MM.1S (cell line): ENCODE measurements around the gene ENOX1.

Experiments
- DNase-seq: peaks from one replicate; pipeline ENCODE4 v3.0.0-alpha.2; 2015
- H2AFZ ChIP-seq: fragments of 300-600 bp; sonication (generic); 2 replicates; pipeline ENCODE4 v1.6.0; 2016; ENCODE audit warnings: antibody characterized with exemption, low read length
- H3F3A ChIP-seq: fragments of 300-600 bp; sonication (generic); 2 replicates; pipeline ENCODE4 v1.6.1; 2016; ENCODE audit warnings: mild to moderate bottlenecking, antibody characterized with exemption, low read length, moderate library complexity, mixed read lengths; ENCODE audit not compliant: insufficient read depth
- H3K27ac ChIP-seq: fragments of 300-600 bp; sonication (generic); 2 replicates; pipeline ENCODE4 v1.5.1; 2016; ENCODE audit warnings: mild to moderate bottlenecking, low read length
- H3K27me3 ChIP-seq: fragments of 300-600 bp; sonication (generic); replicated peaks from 2 replicates; pipeline ENCODE4 v1.6.0; 2016; ENCODE audit warnings: low read length; ENCODE audit not compliant: insufficient read depth
- H3K36me3 ChIP-seq: fragments of 300-600 bp; sonication (generic); replicated peaks from 2 replicates; pipeline ENCODE4 v1.6.1; 2016; ENCODE audit warnings: mild to moderate bottlenecking, low read length, mixed read lengths; ENCODE audit not compliant: insufficient read depth
- H3K4me1 ChIP-seq: fragments of 300-600 bp; sonication (generic); 2 replicates; pipeline ENCODE4 v1.6.1; 2016; ENCODE audit warnings: low read length, mixed read lengths
- H3K4me2 ChIP-seq: fragments of 300-600 bp; sonication (generic); 2 replicates; pipeline ENCODE4 v1.6.0; 2016; ENCODE audit warnings: low read depth, low read length
- H3K4me3 ChIP-seq: fragments of 300-600 bp; sonication (generic); 2 replicates; pipeline ENCODE4 v1.5.1; 2016; ENCODE audit warnings: low read length, mixed read lengths
- H3K79me2 ChIP-seq: fragments of 300-600 bp; sonication (generic); 2 replicates; pipeline ENCODE4 v1.6.1; 2016; ENCODE audit warnings: mixed run types, low read length, mixed read lengths
- H3K9ac ChIP-seq: fragments of 300-600 bp; sonication (generic); 2 replicates; pipeline ENCODE4 v1.6.1; 2016; ENCODE audit warnings: low read length, mixed read lengths
- H3K9me2 ChIP-seq: fragments of 300-600 bp; sonication (generic); replicated peaks from 2 replicates; pipeline ENCODE4 v1.6.1; 2016; ENCODE audit warnings: mild to moderate bottlenecking, low read length, mixed read lengths; ENCODE audit not compliant: insufficient read depth
- H3K9me3 ChIP-seq: fragments of 300-600 bp; sonication (generic); replicated peaks from 2 replicates; pipeline ENCODE4 v1.6.1; 2016; ENCODE audit warnings: mild to moderate bottlenecking, low read length, mixed read lengths; ENCODE audit not compliant: insufficient read depth
- H4K20me1 ChIP-seq: fragments of 300-600 bp; sonication (generic); 2 replicates; pipeline ENCODE4 v1.6.1; 2016; ENCODE audit warnings: mild to moderate bottlenecking, low read length, moderate library complexity, mixed read lengths; ENCODE audit not compliant: insufficient read depth
- EZH2 ChIP-seq: fragments of 300-600 bp; sonication (generic); optimal IDR thresholded peaks from 2 replicates; pipeline ENCODE3; 2017; ENCODE audit warnings: low read depth, mild to moderate bottlenecking, antibody characterized with exemption, low read length, mixed read lengths
- EZH2phosphoT487 ChIP-seq: fragments of 300-600 bp; sonication (generic); IDR thresholded peaks from 2 replicates; pipeline ENCODE4 v1.6.1; 2018; ENCODE audit warnings: antibody characterized with exemption, low read length
- TF ChIP-seq, protein P1 (sequence below): fragments of 300-600 bp; sonication (generic); IDR thresholded peaks from 2 replicates; pipeline ENCODE4 v1.5.1; 2016; ENCODE audit warnings: antibody characterized with exemption, low read length, mixed read lengths

Gene ENOX1

DNA sequence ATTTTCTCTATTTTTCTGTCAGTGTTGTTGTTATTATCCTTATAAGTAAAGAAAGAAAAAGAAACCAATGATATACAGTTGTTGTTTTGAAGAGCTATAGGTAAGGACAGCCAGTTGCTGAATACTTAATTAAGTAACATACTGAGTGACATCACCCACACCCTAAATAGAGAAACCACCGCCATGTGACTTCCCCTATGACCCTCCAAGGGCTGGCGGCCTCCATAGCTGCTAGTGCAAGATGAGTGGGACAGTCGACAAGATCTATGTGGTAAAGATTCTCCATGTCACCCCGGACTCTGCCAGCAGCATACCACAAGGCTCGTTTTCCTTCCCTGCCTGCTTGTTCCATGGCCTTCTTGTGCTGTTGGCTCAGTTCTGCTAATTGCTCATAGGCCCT, 542.3 kb downstream of the ENOX1 start:
- H3K4me3 ChIP-seq = no peak overlapping the region
- no peaks in the 10 kb centered on the region for H3K36me3 ChIP-seq
- no peaks in the 10 kb centered on the region for H3F3A ChIP-seq
- H3K9me3 ChIP-seq = no peaks in the 10 kb centered on the region
- TF ChIP-seq EZH2phosphoT487 = no peak
- TF ChIP-seq EZH2 = no peak
- TF ChIP-seq, protein P1, sequence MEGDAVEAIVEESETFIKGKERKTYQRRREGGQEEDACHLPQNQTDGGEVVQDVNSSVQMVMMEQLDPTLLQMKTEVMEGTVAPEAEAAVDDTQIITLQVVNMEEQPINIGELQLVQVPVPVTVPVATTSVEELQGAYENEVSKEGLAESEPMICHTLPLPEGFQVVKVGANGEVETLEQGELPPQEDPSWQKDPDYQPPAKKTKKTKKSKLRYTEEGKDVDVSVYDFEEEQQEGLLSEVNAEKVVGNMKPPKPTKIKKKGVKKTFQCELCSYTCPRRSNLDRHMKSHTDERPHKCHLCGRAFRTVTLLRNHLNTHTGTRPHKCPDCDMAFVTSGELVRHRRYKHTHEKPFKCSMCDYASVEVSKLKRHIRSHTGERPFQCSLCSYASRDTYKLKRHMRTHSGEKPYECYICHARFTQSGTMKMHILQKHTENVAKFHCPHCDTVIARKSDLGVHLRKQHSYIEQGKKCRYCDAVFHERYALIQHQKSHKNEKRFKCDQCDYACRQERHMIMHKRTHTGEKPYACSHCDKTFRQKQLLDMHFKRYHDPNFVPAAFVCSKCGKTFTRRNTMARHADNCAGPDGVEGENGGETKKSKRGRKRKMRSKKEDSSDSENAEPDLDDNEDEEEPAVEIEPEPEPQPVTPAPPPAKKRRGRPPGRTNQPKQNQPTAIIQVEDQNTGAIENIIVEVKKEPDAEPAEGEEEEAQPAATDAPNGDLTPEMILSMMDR = no peak
- H3K4me1 ChIP-seq = no peaks in the 10 kb centered on the region
- no peak for DNase-seq
- no peak overlapping the region for H3K9ac ChIP-seq
- H4K20me1 ChIP-seq = no peaks in the 10 kb centered on the region
- no peaks in the 10 kb centered on the region for H3K9me2 ChIP-seq
- H3K27me3 ChIP-seq = no peaks in the 10 kb centered on the region
- no peak overlapping the region for H2AFZ ChIP-seq
- no peak overlapping the region for H3K4me2 ChIP-seq
- no peaks in the 10 kb centered on the region for H3K79me2 ChIP-seq
- no peak overlapping the region for H3K27ac ChIP-seq

DNA sequence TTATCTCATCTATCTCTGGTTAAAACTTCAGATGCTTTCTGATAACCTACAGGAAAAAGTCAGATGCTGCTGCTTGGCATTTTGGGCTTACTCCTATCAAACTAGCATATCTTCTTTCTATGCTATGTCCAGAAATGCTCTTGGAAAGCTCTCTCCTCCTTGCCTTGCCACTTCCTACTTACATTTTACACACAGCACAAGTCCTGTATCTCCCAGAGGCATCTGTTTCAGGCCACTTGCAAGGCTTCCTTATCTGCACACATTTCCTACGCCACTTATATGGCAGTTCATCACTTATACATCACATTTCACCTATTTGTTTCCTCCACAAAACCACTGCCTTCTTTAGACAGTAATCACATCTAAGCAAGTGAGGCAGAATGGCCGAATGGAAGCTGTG, 543.1 kb downstream of the ENOX1 start:
- no peaks in the 10 kb centered on the region for H3K9me2 ChIP-seq
- H3F3A ChIP-seq = no peaks in the 10 kb centered on the region
- no peaks in the 10 kb centered on the region for H3K27me3 ChIP-seq
- H3K4me1 ChIP-seq = no peaks in the 10 kb centered on the region
- H2AFZ ChIP-seq = no peak overlapping the region
- TF ChIP-seq EZH2phosphoT487 = no peak
- TF ChIP-seq, protein P1 = no peak
- no peak for TF ChIP-seq EZH2
- no peak for DNase-seq
- no peak overlapping the region for H3K4me3 ChIP-seq
- H4K20me1 ChIP-seq = no peaks in the 10 kb centered on the region
- no peak overlapping the region for H3K27ac ChIP-seq
- H3K4me2 ChIP-seq = no peak overlapping the region
- H3K9ac ChIP-seq = no peak overlapping the region
- no peaks in the 10 kb centered on the region for H3K9me3 ChIP-seq
- H3K36me3 ChIP-seq = no peaks in the 10 kb centered on the region
- H3K79me2 ChIP-seq = no peaks in the 10 kb centered on the region

DNA sequence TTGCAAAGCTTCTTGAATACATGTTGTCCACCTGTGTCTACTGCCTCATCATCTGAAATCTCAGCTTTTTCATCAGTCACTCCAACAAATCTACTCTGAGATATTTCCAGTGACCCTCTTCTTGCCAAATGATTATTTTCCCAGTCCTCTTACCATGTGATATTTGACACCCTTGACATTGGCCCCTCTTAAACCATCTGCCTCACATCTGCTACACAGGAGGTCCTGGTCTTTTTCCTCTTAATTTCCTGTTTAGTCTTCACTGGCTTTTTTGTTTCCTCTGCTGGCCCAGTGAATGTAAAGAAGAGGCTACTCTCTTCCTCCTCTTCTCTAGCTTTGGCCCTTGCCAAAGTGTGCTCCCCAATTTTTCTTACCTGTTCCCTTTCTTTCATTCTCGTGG, 544.7 kb downstream of the ENOX1 start:
- no peak for DNase-seq
- H3K4me2 ChIP-seq = no peak overlapping the region

More for the DNA sequence above, 544.7 kb downstream of the ENOX1 start:
- Histone ChIP-seq H3K9me3 (no peaks in the 10 kb centered on the region), H4K20me1 (no peaks in the 10 kb centered on the region), H3K79me2 (no peaks in the 10 kb centered on the region), H3K27me3 (no peaks in the 10 kb centered on the region), H3F3A (no peaks in the 10 kb centered on the region), H3K27ac (no peak overlapping the region), H2AFZ (no peak overlapping the region), H3K4me1 (no peaks in the 10 kb centered on the region), H3K4me3 (no peak overlapping the region), H3K36me3 (no peaks in the 10 kb centered on the region), H3K9ac (no peak overlapping the region), H3K9me2 (no peaks in the 10 kb centered on the region)
- TF ChIP-seq, protein P1 = no peak
- TF ChIP-seq EZH2 = no peak
- no peak for TF ChIP-seq EZH2phosphoT487
